Endothelial cell (in vitro differentiated cells): Measurements from ENCODE around the gene COPS7B. TPM values are rescaled to one million over a fixed set of nuclear protein-coding genes. Genes with fewer than 3 reads are reported as not detected.
A peak's percentile ranks its signal among the peaks of the same experiment; 100 is the strongest.
"Not testable (repeated sequence)": the region's sequence is repeated elsewhere in the genome, so short reads cannot be mapped to it uniquely, and the experiment has no call there.

Experiments used
- DNase-seq: peaks from one replicate; pipeline ENCODE4 v3.0.0; 2021; ENCODE audit warnings: low spot score
- H3K27ac Mint-ChIP-seq: one replicate; pipeline ENCODE4 v1.8.0; 2021; ENCODE audit warnings: mixed read lengths, inconsistent platforms; ENCODE audit not compliant: unreplicated experiment
- H3K27me3 Mint-ChIP-seq: one replicate; pipeline ENCODE4 v1.8.0; 2021; ENCODE audit warnings: mild to moderate bottlenecking, moderate library complexity, mixed read lengths, inconsistent platforms; ENCODE audit not compliant: unreplicated experiment
- H3K36me3 Mint-ChIP-seq: one replicate; pipeline ENCODE4 v1.8.0; 2021; ENCODE audit warnings: mild to moderate bottlenecking, low read depth, mixed read lengths, inconsistent platforms; ENCODE audit not compliant: unreplicated experiment
- H3K4me1 Mint-ChIP-seq: one replicate; pipeline ENCODE4 v1.8.0; 2021; ENCODE audit warnings: mild to moderate bottlenecking, mixed read lengths, inconsistent platforms; ENCODE audit not compliant: unreplicated experiment
- H3K4me3 Mint-ChIP-seq: one replicate; pipeline ENCODE4 v1.8.0; 2021; ENCODE audit warnings: mild to moderate bottlenecking, mixed read lengths, inconsistent platforms; ENCODE audit not compliant: unreplicated experiment
- H3K9me3 Mint-ChIP-seq: one replicate; pipeline ENCODE4 v1.8.0; 2021; ENCODE audit warnings: mixed read lengths, inconsistent platforms; ENCODE audit not compliant: unreplicated experiment
- CTCF ChIP-seq: fragments of 200-600 bp; sonication (generic); IDR thresholded peaks from one replicate; pipeline ENCODE4 v1.5.0; 2021; ENCODE audit warnings: antibody characterized with exemption; ENCODE audit not compliant: unreplicated experiment
- long read RNA-seq: library from polyadenylated mRNA; unstranded; transcript quantifications from one replicate; pipeline ENCODE4 v2.0.0, GENCODE V29; 2020; ENCODE audit not compliant: unreplicated experiment
- total RNA-seq: library from RNA; stranded (reverse); fragmentation: NEBNext Ultra II Directional; extraction: Animal tissue kit (Norgen Biotek cat#: 25700); gene quantifications from one replicate; pipeline ENCODE4 v1.2.1, GENCODE V29; 2021; ENCODE audit not compliant: unreplicated experiment

The COPS7B gene
- total RNA-seq: 55.6 TPM
- long read RNA-seq, transcript COPS7B-201 (7 exons, 2,544 nt): major isoform, 47 of 58 reads
- long read RNA-seq, partial matches to known transcripts: 0 of 58 reads
- long read RNA-seq, other reads (novel, unspliced or antisense): 4 of 58 reads

- TF ChIP-seq CTCF: peak; percentile 17
- peaks cover 15% of the 10 kb centered on the region for H3K27me3 Mint-ChIP-seq
- H3K4me3 Mint-ChIP-seq: peak within 1 kb of the TSS; percentile 99
- H3K4me1 Mint-ChIP-seq: peaks cover 35% of the 10 kb centered on the region
- H3K36me3 Mint-ChIP-seq: peaks cover 6% of the 10 kb centered on the region
- no peaks in the 10 kb centered on the region for H3K9me3 Mint-ChIP-seq
- peak within 1 kb of the TSS; percentile 96 for H3K27ac Mint-ChIP-seq
- peak; percentile 88 for DNase-seq
These were observed at the start of gene COPS7B for GRCh38 chr2:231786177-231786916. COPS7B (plus strand) TSS chr2:231786445; CDS start chr2:231788571, 2,126 bp downstream.

DNA sequence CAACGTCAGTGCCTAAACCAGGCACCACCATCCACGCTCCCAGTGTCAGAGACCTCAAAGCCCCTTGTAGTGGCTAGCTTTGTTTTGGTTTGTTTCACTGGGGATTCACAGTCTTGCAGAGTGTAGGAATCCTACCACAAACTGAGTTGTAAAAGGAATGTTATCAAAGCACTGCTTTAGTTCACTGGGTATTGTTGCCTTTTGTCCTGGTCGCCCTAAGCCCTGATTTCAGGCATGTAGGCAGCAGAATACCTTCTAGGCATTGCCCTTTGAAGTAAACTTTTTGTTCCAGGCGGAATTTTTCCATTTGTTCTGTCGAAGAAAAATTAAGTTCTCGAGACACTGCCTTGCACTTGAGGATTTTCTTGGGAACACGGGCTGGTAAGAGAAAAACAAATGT, 48.5 kb upstream of the COPS7B start:
- Mint-ChIP-seq H3K9me3 (no peaks in the 10 kb centered on the region), H3K4me1 (no peaks in the 10 kb centered on the region), H3K27ac (no peak overlapping the region), H3K4me3 (no peak overlapping the region), H3K36me3 (peaks cover 9% of the 10 kb centered on the region), H3K27me3 (no peaks in the 10 kb centered on the region)
- DNase-seq: no peak
- TF ChIP-seq CTCF: no peak

DNA sequence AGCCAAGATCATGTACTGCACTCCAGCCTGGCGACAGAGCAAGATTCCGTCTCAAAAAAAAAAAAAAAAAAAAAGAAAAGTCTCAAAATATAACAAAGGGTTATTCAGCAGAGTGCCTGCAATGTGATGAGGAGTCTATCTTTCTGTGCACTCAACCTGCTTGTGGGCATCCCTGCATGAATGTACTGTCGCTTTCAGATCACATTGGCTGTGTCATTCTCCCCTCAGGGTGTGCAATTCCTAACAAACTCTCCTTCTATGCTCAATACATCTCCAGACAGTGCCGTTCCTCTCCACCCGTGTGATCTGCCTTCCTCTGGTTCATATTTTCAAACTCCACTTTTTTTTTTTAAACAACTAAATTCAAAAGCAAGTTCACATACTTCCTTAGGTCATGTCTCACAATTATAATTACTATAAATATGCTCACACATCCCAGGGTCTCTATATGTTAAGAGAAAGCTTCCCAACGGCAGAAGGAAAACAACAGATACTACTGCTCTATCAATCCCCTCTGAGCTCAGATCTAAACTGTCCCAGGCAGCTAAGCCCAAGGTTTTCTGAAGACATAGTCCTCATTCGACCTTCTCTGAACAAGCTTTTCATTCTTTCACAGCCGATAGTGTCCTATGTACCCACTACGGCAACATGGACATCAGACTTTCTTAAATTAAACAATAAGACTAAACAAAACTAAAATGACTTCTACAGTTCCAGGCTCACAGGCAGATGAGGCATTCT, 42.7 kb upstream of the COPS7B start:
- Mint-ChIP-seq H3K27me3 (peaks cover 2% of the 10 kb centered on the region), H3K4me3 (no peak overlapping the region), H3K36me3 (peaks cover 5% of the 10 kb centered on the region), H3K27ac (no peak overlapping the region), H3K9me3 (no peaks in the 10 kb centered on the region), H3K4me1 (no peaks in the 10 kb centered on the region)
- TF ChIP-seq CTCF: no peak
- no peak for DNase-seq

GRCh38 chr2:231745303-231746038, 40.8 kb upstream of the COPS7B start:
- H3K4me3 Mint-ChIP-seq: no peak overlapping the region
- TF ChIP-seq CTCF: no peak
- peaks cover 2% of the 10 kb centered on the region for H3K27me3 Mint-ChIP-seq
- H3K4me1 Mint-ChIP-seq: no peaks in the 10 kb centered on the region
- no peak for DNase-seq
- no peaks in the 10 kb centered on the region for H3K36me3 Mint-ChIP-seq
- H3K27ac Mint-ChIP-seq: no peak overlapping the region
- no peaks in the 10 kb centered on the region for H3K9me3 Mint-ChIP-seq

DNA sequence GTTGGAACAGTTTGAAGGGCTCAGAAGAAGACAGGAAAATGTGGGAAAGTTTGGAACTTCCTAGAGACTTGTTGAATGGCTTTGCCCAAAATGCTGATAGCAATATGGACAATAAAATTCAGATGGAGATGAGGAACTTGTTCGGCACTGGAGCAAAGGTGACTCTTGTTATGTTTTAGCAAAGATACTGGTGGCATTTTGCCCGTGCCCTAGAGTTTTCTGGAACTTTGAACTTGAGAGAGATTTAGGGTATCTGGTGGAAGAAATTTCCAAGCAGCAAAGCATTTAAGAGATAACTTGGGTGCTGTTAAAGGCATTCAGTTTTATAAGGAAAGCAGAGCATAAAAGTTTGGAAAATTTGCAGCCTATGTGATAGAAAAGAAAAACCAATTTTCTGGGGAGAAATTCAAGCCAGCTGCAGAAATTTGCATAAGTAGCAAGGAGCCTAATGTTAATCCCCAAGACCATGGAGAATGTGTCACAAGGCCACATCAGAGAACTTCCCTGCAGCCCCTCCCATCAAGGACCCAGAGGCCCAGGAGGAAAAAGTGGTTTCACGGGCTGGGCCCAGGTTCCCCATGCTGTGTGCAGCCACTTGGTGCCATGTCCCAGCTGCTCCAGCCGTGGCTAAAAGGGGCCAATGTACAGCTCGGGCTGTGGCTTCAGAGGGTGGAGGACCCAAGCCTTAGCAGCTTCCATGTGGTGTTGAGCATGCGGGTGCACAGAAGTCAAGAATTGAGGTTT, 37.9 kb upstream of the COPS7B start:
- not testable (repeated sequence) for H3K4me1 Mint-ChIP-seq, H3K4me3 Mint-ChIP-seq, H3K27me3 Mint-ChIP-seq, H3K9me3 Mint-ChIP-seq, DNase-seq, H3K36me3 Mint-ChIP-seq, H3K27ac Mint-ChIP-seq

DNA sequence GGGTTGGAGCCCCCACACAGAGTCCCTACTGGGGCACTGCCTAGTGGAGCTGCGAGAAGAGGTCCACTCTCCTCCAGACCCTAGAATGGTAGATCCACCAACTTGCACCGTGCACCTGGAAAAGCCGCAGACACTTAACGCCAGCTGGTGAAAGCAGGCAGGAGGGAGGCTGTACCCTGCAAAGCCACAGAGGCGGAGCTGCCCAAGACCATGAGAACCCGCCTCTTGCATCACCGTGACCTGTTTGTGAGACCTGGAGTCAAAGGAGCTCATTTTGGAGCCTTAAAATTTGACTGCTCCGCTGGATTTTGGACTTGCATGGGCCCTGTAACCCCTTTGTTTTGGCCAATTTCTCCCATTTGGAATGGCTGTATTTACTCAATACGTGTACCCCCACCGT, 37.2 kb upstream of the COPS7B start:
- DNase-seq, H3K36me3 Mint-ChIP-seq, H3K27ac Mint-ChIP-seq, H3K4me1 Mint-ChIP-seq, H3K9me3 Mint-ChIP-seq, H3K4me3 Mint-ChIP-seq, H3K27me3 Mint-ChIP-seq: not testable (repeated sequence)
